Calu3 (cell line): ENCODE measurements around the gene MYO5A. TPM values are rescaled to one million over a fixed set of nuclear protein-coding genes. Genes with fewer than 3 reads are reported as not detected.

Experiments
- BruUV-seq: library from RNA; stranded (reverse); fragments of 400-500 nt; replicated peaks from 2 replicates; lab custom pipeline; 2021; lab: Mats Ljungman, UMichigan
- CTCF ChIA-PET: fragments of 300-600 bp; sonication (Branson Sonifier 250); formaldehyde crosslinking; loops from one replicate; lab custom pipeline; 2022; ENCODE audit warnings: antibody characterized with exemption; lab: Charles Lee
- DNase-seq: peaks from one replicate; pipeline ENCODE4 v3.0.0; 2022
- H3K27ac Mint-ChIP-seq: one replicate; pipeline ENCODE4 v1.8.0; 2022; ENCODE audit warnings: mixed read lengths; ENCODE audit not compliant: unreplicated experiment
- H3K27me3 Mint-ChIP-seq: one replicate; pipeline ENCODE4 v1.8.0; 2022; ENCODE audit warnings: mixed read lengths; ENCODE audit not compliant: unreplicated experiment
- H3K36me3 Mint-ChIP-seq: one replicate; pipeline ENCODE4 v1.8.0; 2022; ENCODE audit warnings: mild to moderate bottlenecking, moderate library complexity, mixed read lengths; ENCODE audit not compliant: insufficient read depth, unreplicated experiment
- H3K4me1 Mint-ChIP-seq: one replicate; pipeline ENCODE4 v1.8.0; 2022; ENCODE audit warnings: mild to moderate bottlenecking, low read depth, mixed read lengths; ENCODE audit not compliant: unreplicated experiment
- H3K4me3 Mint-ChIP-seq: one replicate; pipeline ENCODE4 v1.8.0; 2022; ENCODE audit warnings: mild to moderate bottlenecking, low read depth, moderate library complexity, mixed read lengths; ENCODE audit not compliant: unreplicated experiment
- H3K9me3 Mint-ChIP-seq: one replicate; pipeline ENCODE4 v1.8.0; 2022; ENCODE audit warnings: low read depth, mixed read lengths; ENCODE audit not compliant: unreplicated experiment
- CTCF ChIP-seq: fragments of 200-600 bp; IDR thresholded peaks from one replicate; pipeline ENCODE4 v1.8.0; 2022; ENCODE audit warnings: antibody characterized with exemption; ENCODE audit not compliant: unreplicated experiment
- intact Hi-C: fragments of 100-400 bp; cut with micrococcal nuclease; formaldehyde crosslinking; loops from one replicate; pipeline ENCODE4 v1.10.0; 2022; ENCODE audit not compliant: unreplicated experiment
- total RNA-seq: library from RNA; stranded (reverse); gene quantifications from 2 replicates; pipeline ENCODE4 v1.2.3, GENCODE V29; 2022

Gene MYO5A
- total RNA-seq, 1 experiment from 2014 or later = 6.1 TPM

GRCh38 chr15:52348056-52348745, 180.5 kb downstream of the MYO5A start:
- no peaks in the 10 kb centered on the region for H3K27me3 Mint-ChIP-seq
- no TSS peak for BruUV-seq
- no peaks in the 10 kb centered on the region for H3K9me3 Mint-ChIP-seq
- no peak for DNase-seq
- no peak overlapping the region for H3K4me3 Mint-ChIP-seq
- TF ChIP-seq CTCF = no peak
- no peaks in the 10 kb centered on the region for H3K36me3 Mint-ChIP-seq
- intact Hi-C loops = no loop called here
- no peak overlapping the region for H3K27ac Mint-ChIP-seq
- CTCF ChIA-PET = no interaction called here
- no peaks in the 10 kb centered on the region for H3K4me1 Mint-ChIP-seq

GRCh38 chr15:52344592-52344991, 184.1 kb downstream of the MYO5A start:
- H3K4me1 Mint-ChIP-seq = no peaks in the 10 kb centered on the region
- BruUV-seq = no TSS peak
- CTCF ChIA-PET = no interaction called here
- DNase-seq = no peak
- H3K4me3 Mint-ChIP-seq = no peak overlapping the region
- TF ChIP-seq CTCF = no peak
- H3K36me3 Mint-ChIP-seq = no peaks in the 10 kb centered on the region
- H3K27ac Mint-ChIP-seq = no peak overlapping the region
- no peaks in the 10 kb centered on the region for H3K9me3 Mint-ChIP-seq
- intact Hi-C loops = no loop called here
- no peaks in the 10 kb centered on the region for H3K27me3 Mint-ChIP-seq

- Mint-ChIP-seq H3K9me3 (no peaks in the 10 kb centered on the region), H3K4me1 (no peaks in the 10 kb centered on the region), H3K36me3 (no peaks in the 10 kb centered on the region), H3K4me3 (no peak overlapping the region), H3K27ac (no peak overlapping the region), H3K27me3 (no peaks in the 10 kb centered on the region)
- DNase-seq = no peak
- CTCF ChIA-PET = no interaction called here
- TF ChIP-seq CTCF = no peak
- no TSS peak for BruUV-seq
- intact Hi-C loops = no loop called here
Measured at GRCh38 chr15:52343831-52344230, 184.8 kb downstream of the MYO5A start.

- no TSS peak for BruUV-seq
- no peaks in the 10 kb centered on the region for H3K27me3 Mint-ChIP-seq
- CTCF ChIA-PET = no interaction called here
- intact Hi-C loops = no loop called here
- H3K9me3 Mint-ChIP-seq = no peaks in the 10 kb centered on the region
- no peak for TF ChIP-seq CTCF
- H3K27ac Mint-ChIP-seq = no peak overlapping the region
- no peak for DNase-seq
- no peak overlapping the region for H3K4me3 Mint-ChIP-seq
- no peaks in the 10 kb centered on the region for H3K36me3 Mint-ChIP-seq
- H3K4me1 Mint-ChIP-seq = peaks cover 15% of the 10 kb centered on the region
Measured at GRCh38 chr15:52340093-52340492, 188.6 kb downstream of the MYO5A start.
